Prostate gland (tissue), 2 donors: ENCODE data around the gene MANSC1. TPM values are rescaled to one million over a fixed set of nuclear protein-coding genes. Genes with fewer than 3 reads are reported as not detected.

Source experiments
- DNase-seq: peaks from one replicate; pipeline ENCODE4 v3.0.0-alpha.2; 2019; ENCODE audit warnings: low spot score
- H3K27ac ChIP-seq, 2 donors: fragments of 200-600 bp; sonication (generic); 2 replicates each; pipeline ENCODE4 v1.5.1; 2017 to 2019
- H3K27me3 ChIP-seq: fragments of 200-600 bp; sonication (generic); replicated peaks from 2 replicates; pipeline ENCODE4 v1.5.1; 2019; ENCODE audit not compliant: insufficient read depth
- H3K36me3 ChIP-seq, 2 donors: fragments of 200-600 bp; sonication (generic); 1 replicate in 1 of 2; 2 replicates in 1 of 2; pipeline versions ENCODE4 v1.5.1 to v1.8.1; 2017 to 2019
- H3K4me1 ChIP-seq: fragments of 200-600 bp; sonication (generic); replicated peaks from 2 replicates; pipeline ENCODE4 v1.5.1; 2019
- H3K4me3 ChIP-seq, 2 donors: fragments of 200-600 bp; sonication (generic); 2 replicates each; pipeline ENCODE4 v1.5.1; 2017 to 2019
- H3K9me3 ChIP-seq: fragments of 200-600 bp; sonication (generic); 2 replicates; pipeline ENCODE4 v1.5.1; 2017
- POLR2A ChIP-seq: fragments of 450-650 bp; IDR thresholded peaks from one replicate; pipeline ENCODE4 v1.6.1; 2016; ENCODE audit warnings: antibody characterized with exemption, mild to moderate bottlenecking
- POLR2AphosphoS5 ChIP-seq: sonication (generic); formaldehyde crosslinking; IDR thresholded peaks from one replicate; pipeline ENCODE4 v1.6.1; 2017; ENCODE audit warnings: antibody characterized with exemption
- WGBS: methylation state at CpG from one replicate; pipeline ENCODE4 v1.1.5; 2018; 5-methylcytosine and 5-hydroxymethylcytosine counted together
- intact Hi-C: fragments of 100-400 bp; cut with DNase I; formaldehyde crosslinking; loops from one replicate; pipeline ENCODE4 v1.14.2; 2022
- total RNA-seq, 2 donors: library from RNA; depleted of rRNA; stranded (reverse); fragments of >200 nt; gene quantifications; one replicate each; pipeline ENCODE4 v1.1.0, GENCODE V29; 2016
- TF ChIP-seq, protein P1 (sequence below), 4 experiments: fragments of 200-600 bp in 2 of 4; fragments of 450-650 bp in 2 of 4; sonication (generic) in 2 of 4; IDR thresholded peaks; 1 replicate in 3 of 4; 2 replicates in 1 of 4; pipeline ENCODE4 v1.5.1; 2016 to 2019; ENCODE audit warnings: antibody characterized with exemption in 4 of 4, mild to moderate bottlenecking in 2 of 4, moderate library complexity in 2 of 4

MANSC1 gene
- total RNA-seq, 2 donors from 2014 or later, result 28.9 to 33.2 TPM

DNA sequence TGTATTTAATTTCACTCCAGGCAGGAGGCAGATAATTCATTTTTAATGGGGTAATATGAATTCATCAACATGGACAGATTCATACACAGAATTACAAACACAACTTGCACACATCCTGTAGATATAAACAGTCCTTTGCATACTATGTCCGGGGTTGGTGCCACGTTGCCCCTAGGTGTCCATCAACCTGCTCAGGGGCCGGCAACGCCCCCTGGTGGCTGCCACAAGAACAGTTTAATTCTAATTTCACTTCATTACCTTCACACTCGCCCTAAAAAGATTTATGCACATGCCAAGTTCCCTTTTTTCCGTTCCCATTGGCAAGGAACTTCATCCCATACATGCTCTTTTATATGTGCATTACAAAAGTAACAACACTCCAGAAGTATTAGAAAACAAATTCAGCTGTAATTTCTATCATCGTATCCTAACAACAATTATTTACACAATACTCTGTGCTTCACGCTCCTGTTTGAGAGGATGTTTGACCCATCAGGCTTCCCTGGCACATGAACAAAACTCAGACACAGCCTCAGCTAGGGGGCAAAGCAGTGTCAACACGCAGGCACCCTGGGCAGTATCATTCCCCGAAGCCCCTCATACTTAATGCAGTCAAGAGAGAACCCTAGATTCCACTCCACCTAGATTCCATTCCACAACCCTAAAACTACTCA, 15.5 kb downstream of the MANSC1 start:
- WGBS, result 37% methylated on average over 10 of the region's 10 CpGs
- peaks cover 5% of the 10 kb centered on the region for H3K4me1 ChIP-seq
- no peak for DNase-seq
- H3K9me3 ChIP-seq, result no peaks in the 10 kb centered on the region
- no peaks in the 10 kb centered on the region for H3K36me3 ChIP-seq
- intact Hi-C loops, result loop anchor here (10.0 kb wide), 1 partner anchor 690 kb away; the partner anchor contains the start of gene ETV6
- no peaks in the 10 kb centered on the region for H3K27me3 ChIP-seq
- no peak overlapping the region for H3K4me3 ChIP-seq
- no peak overlapping the region for H3K27ac ChIP-seq
- TF ChIP-seq, protein P1, sequence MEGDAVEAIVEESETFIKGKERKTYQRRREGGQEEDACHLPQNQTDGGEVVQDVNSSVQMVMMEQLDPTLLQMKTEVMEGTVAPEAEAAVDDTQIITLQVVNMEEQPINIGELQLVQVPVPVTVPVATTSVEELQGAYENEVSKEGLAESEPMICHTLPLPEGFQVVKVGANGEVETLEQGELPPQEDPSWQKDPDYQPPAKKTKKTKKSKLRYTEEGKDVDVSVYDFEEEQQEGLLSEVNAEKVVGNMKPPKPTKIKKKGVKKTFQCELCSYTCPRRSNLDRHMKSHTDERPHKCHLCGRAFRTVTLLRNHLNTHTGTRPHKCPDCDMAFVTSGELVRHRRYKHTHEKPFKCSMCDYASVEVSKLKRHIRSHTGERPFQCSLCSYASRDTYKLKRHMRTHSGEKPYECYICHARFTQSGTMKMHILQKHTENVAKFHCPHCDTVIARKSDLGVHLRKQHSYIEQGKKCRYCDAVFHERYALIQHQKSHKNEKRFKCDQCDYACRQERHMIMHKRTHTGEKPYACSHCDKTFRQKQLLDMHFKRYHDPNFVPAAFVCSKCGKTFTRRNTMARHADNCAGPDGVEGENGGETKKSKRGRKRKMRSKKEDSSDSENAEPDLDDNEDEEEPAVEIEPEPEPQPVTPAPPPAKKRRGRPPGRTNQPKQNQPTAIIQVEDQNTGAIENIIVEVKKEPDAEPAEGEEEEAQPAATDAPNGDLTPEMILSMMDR (IDR thresholded peaks at IDR 0.05), result peak; percentile 24 to 74 (median 58)
- no peak for TF ChIP-seq POLR2AphosphoS5

DNA sequence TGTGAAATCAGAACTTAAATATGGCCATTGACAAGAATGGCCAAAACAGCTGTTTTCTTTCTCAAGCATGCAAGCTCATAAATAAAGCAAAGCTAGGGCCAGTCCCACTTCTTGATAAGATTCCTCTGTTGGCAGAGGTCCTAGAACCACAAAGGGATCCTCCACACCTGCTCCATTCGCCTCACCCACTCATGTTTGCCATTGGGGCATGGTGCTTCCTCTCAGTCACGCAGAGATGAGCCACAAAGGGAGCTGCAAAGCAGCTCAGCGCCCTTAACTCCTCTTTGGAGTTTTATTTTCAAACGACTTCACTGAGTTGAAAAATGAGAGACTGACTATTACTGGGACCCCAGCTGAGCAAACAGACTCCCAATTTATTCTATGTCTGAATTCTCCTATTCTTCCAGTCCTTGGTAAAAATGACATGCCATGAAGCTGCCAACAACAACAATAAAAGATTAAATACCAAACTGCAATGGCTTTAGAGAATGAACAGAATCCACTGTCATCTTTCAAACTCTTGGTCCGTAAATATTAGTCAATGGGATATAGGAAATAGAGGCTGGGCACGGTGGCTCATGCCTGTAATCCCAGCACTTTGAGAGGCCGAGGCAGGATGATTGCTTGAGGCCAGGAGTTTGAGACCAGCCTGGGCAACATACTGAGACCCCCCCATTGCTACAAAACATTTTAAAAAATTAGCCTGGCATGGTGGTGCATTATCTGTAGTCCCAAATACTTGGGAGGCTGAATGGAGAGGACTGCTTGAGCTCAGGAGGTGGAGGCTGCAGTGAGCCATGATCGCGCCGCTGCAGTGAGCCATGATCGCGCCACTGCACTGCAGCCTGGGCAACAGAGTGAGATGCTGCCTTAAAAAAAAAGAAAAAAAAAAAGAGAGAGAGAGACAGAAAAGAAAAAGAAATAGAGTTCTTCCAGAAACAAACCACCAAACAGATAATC, 16.4 kb downstream of the MANSC1 start:
- DNase-seq, result no peak
- intact Hi-C loops, result loop anchor here (10.0 kb wide), 1 partner anchor 689 kb away; the partner anchor contains the start of gene ETV6
- peaks cover 5% of the 10 kb centered on the region for H3K4me1 ChIP-seq
- TF ChIP-seq, protein P1 (IDR thresholded peaks at IDR 0.05), result no peak
- TF ChIP-seq POLR2AphosphoS5 (no peak), POLR2A (no peak)
- no peaks in the 10 kb centered on the region for H3K9me3 ChIP-seq
- H3K4me3 ChIP-seq, result no peak overlapping the region
- peak overlapping the region in 1 of 2 donors; percentile 32 for H3K27ac ChIP-seq
- no peaks in the 10 kb centered on the region for H3K36me3 ChIP-seq
- 47% methylated on average over 12 of the region's 12 CpGs for WGBS
- H3K27me3 ChIP-seq, result no peaks in the 10 kb centered on the region

GRCh38 chr12:12331896-12332295, 18.1 kb downstream of the MANSC1 start:
- H3K27ac ChIP-seq, result peak overlapping the region; percentile 11 to 33
- peaks cover 5% of the 10 kb centered on the region for H3K4me1 ChIP-seq
- intact Hi-C loops, result loop anchor here (10.0 kb wide), 1 partner anchor 687 kb away; the partner anchor contains the start of gene ETV6
- WGBS, result 40% methylated on average over 1 of the region's 1 CpG
- TF ChIP-seq, protein P1 (IDR thresholded peaks at IDR 0.05), result no peak
- peak; percentile 55 for TF ChIP-seq POLR2AphosphoS5
- no peak overlapping the region for H3K4me3 ChIP-seq
- H3K9me3 ChIP-seq, result no peaks in the 10 kb centered on the region
- H3K27me3 ChIP-seq, result no peaks in the 10 kb centered on the region
- DNase-seq, result peak; percentile 32
- H3K36me3 ChIP-seq, result no peaks in the 10 kb centered on the region

DNA sequence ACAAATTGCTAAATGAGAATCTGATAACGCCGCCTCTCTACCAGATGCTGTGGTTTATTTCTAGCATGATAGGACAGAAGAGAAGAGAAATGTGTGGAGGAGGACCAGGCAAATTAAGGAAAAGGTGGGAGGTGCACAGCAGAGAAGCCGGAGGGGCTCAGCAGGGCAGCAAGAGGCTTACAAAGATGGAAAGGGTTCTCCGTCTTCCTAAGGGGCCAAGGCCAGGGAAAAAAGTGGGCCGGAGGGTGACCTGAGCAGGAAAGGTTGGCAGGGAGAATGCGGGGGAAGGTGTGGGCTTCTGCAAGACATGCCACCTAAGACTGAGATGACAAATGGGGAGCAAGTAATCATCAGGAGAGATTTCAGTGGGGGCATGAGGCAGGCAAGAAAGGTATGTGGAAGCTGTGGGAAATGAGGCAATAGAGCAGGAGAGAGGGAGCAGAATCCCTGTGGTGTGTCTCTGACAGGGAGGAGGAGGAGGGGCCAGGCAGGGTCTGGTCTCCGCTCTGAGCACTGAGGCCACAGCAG, 18.7 kb downstream of the MANSC1 start:
- DNase-seq, result no peak
- WGBS, result 88% methylated on average over 7 of the region's 7 CpGs
- no peaks in the 10 kb centered on the region for H3K27me3 ChIP-seq
- no peak for TF ChIP-seq POLR2AphosphoS5
- TF ChIP-seq, protein P1 (IDR thresholded peaks at IDR 0.05), result no peak
- no peak for TF ChIP-seq POLR2A
- intact Hi-C loops, result loop anchor here (10.0 kb wide), 1 partner anchor 687 kb away; the partner anchor contains the start of gene ETV6
- no peak overlapping the region for H3K4me3 ChIP-seq
- no peaks in the 10 kb centered on the region for H3K36me3 ChIP-seq
- peaks cover 5% of the 10 kb centered on the region for H3K4me1 ChIP-seq
- H3K9me3 ChIP-seq, result no peaks in the 10 kb centered on the region
- H3K27ac ChIP-seq, result peak overlapping the region in 1 of 2 donors; percentile 33
